Measurements from ENCODE around the gene SEC24B. TPM values are rescaled to one million over a fixed set of nuclear protein-coding genes. Genes with fewer than 3 reads are reported as not detected.
"Not testable (repeated sequence)": the region's sequence is repeated elsewhere in the genome, so short reads cannot be mapped to it uniquely, and the experiment has no call there.

The SEC24B gene
- total RNA-seq, 1 donor from 2014 or later: 32.1 TPM

DNA sequence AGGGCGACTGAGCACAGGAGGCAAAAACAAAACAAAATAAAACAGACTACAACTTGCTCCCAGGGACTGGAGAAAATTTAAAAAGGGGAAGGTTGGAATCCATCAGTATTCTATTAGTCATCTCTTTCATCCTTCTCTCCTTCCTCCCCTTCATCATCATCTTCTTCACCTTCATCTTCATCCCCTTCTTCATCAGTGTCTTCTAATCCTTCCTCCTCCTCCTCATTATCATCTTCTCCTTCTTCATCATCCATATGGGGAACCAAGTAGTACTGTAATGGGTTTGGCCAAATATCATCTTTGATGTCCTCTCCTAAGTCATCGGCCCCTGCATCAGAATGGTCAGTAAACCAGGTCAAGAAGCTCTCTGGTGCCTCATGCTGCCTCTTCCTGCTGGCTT lies 119.5 kb downstream of the SEC24B start:
- H3K9ac ChIP-seq: no peak overlapping the region
- no peak overlapping the region for H2AFZ ChIP-seq (replicated peaks)
- H4K20me1 ChIP-seq (ENCODE audit: low read depth): no peaks in the 10 kb centered on the region
- H3K9me3 ChIP-seq (ENCODE audit: low read depth): no peaks in the 10 kb centered on the region
- Mint-ChIP-seq H3K36me3 (peaks cover 13% of the 10 kb centered on the region), H3K4me3 (no peak overlapping the region), H3K27ac (no peak overlapping the region), H3K4me1 (peaks cover 3% of the 10 kb centered on the region), H3K9me3 (no peaks in the 10 kb centered on the region), H3K27me3 (ENCODE audit: insufficient read depth, low read depth) (no peaks in the 10 kb centered on the region)
- no peak for DNase-seq (ENCODE audit: low spot score)
- H3K27me3 ChIP-seq: no peaks in the 10 kb centered on the region
- H3K27ac ChIP-seq: no peak overlapping the region
- H3K4me2 ChIP-seq: no peak overlapping the region
- H3K36me3 ChIP-seq: no peaks in the 10 kb centered on the region
- H3F3A ChIP-seq (ENCODE audit: low read depth): no peaks in the 10 kb centered on the region
- no peak for TF ChIP-seq EZH2phosphoT487 (IDR thresholded peaks at IDR 0.05)
- TF ChIP-seq, protein P1, sequence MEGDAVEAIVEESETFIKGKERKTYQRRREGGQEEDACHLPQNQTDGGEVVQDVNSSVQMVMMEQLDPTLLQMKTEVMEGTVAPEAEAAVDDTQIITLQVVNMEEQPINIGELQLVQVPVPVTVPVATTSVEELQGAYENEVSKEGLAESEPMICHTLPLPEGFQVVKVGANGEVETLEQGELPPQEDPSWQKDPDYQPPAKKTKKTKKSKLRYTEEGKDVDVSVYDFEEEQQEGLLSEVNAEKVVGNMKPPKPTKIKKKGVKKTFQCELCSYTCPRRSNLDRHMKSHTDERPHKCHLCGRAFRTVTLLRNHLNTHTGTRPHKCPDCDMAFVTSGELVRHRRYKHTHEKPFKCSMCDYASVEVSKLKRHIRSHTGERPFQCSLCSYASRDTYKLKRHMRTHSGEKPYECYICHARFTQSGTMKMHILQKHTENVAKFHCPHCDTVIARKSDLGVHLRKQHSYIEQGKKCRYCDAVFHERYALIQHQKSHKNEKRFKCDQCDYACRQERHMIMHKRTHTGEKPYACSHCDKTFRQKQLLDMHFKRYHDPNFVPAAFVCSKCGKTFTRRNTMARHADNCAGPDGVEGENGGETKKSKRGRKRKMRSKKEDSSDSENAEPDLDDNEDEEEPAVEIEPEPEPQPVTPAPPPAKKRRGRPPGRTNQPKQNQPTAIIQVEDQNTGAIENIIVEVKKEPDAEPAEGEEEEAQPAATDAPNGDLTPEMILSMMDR (IDR thresholded peaks at IDR 0.05): no peak
- TF ChIP-seq EZH2 (IDR thresholded peaks at IDR 0.05): no peak
- H3K79me2 ChIP-seq (ENCODE audit: low read depth): no peaks in the 10 kb centered on the region
- no peaks in the 10 kb centered on the region for H3K4me1 ChIP-seq
- no peak overlapping the region for H3K4me3 ChIP-seq

DNA sequence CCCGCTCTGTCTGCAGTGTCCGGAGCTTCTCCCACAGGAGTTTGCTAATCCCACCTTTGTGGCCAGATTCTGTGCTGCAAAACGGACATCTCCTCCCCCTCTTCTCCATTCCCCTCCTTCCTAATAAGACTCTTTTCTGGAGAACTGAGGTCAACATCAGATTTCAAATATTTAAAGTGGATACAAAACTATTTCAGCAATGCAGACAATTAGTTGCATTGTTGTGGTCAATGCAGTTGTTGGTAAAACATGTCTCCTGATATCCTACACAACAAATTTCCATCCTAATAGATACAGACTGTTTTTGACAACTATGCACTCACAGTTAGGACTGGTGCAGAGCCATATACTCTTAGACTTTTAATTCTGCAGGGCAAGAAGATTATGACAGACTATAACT lies 121.4 kb downstream of the SEC24B start:
- Mint-ChIP-seq H3K27ac (no peak overlapping the region), H3K27me3 (ENCODE audit: insufficient read depth, low read depth) (peaks cover 2% of the 10 kb centered on the region), H3K4me1 (peaks cover 3% of the 10 kb centered on the region), H3K9me3 (no peaks in the 10 kb centered on the region), H3K4me3 (no peak overlapping the region), H3K36me3 (peaks cover 14% of the 10 kb centered on the region)
- Histone ChIP-seq H3K4me2 (no peak overlapping the region), H3K9ac (no peak overlapping the region), H3K9me3 (ENCODE audit: low read depth) (no peaks in the 10 kb centered on the region), H3K27me3 (peaks cover 9% of the 10 kb centered on the region), H3K36me3 (no peaks in the 10 kb centered on the region), H3K4me1 (peaks cover 9% of the 10 kb centered on the region), H3K27ac (no peak overlapping the region), H3K4me3 (no peak overlapping the region), H4K20me1 (ENCODE audit: low read depth) (no peaks in the 10 kb centered on the region), H3K79me2 (ENCODE audit: low read depth) (no peaks in the 10 kb centered on the region), H2AFZ (replicated peaks) (no peak overlapping the region), H3F3A (ENCODE audit: low read depth) (peaks cover 5% of the 10 kb centered on the region)
- DNase-seq (ENCODE audit: low spot score): no peak
- no peak for TF ChIP-seq EZH2 (IDR thresholded peaks at IDR 0.05)
- TF ChIP-seq EZH2phosphoT487 (IDR thresholded peaks at IDR 0.05): no peak
- TF ChIP-seq, protein P1 (IDR thresholded peaks at IDR 0.05): no peak

DNA sequence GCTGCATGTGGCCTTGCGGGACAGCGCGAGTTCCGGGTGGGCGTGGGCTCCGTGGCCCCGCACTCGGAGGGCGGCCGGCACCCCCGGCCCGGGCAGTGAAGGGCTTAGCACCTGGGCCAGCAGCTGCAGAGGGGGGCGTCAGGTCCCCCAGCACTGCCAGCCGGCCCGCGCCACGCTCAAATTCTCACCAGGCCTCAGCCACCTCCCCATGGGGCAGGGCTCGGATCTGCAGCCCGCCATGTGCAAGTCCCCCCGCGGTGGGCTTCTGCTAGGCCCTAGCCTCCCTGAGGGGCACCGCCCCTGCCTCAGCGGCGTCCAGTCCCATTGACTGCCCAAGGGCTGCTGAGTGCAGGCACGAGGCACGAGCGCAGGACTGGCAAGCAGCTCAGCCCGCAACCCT lies 123.8 kb downstream of the SEC24B start:
- Mint-ChIP-seq H3K36me3 (peaks cover 14% of the 10 kb centered on the region), H3K4me1 (peaks cover 19% of the 10 kb centered on the region), H3K27ac (no peak overlapping the region), H3K27me3 (ENCODE audit: insufficient read depth, low read depth) (peaks cover 5% of the 10 kb centered on the region), H3K4me3 (no peak overlapping the region), H3K9me3 (no peaks in the 10 kb centered on the region)
- peaks cover 20% of the 10 kb centered on the region for H3K4me1 ChIP-seq
- H3K4me2 ChIP-seq: no peak overlapping the region
- peaks cover 8% of the 10 kb centered on the region for H3K79me2 ChIP-seq (ENCODE audit: low read depth)
- no peak overlapping the region for H3K27ac ChIP-seq
- H3K27me3 ChIP-seq: peaks cover 9% of the 10 kb centered on the region
- no peak for DNase-seq (ENCODE audit: low spot score)
- no peak overlapping the region for H3K4me3 ChIP-seq
- no peak overlapping the region for H3K9ac ChIP-seq
- H4K20me1 ChIP-seq (ENCODE audit: low read depth): no peaks in the 10 kb centered on the region
- no peaks in the 10 kb centered on the region for H3K9me3 ChIP-seq (ENCODE audit: low read depth)
- no peak for TF ChIP-seq EZH2phosphoT487 (IDR thresholded peaks at IDR 0.05)
- TF ChIP-seq, protein P1 (IDR thresholded peaks at IDR 0.05): no peak
- TF ChIP-seq EZH2 (IDR thresholded peaks at IDR 0.05): no peak
- H3F3A ChIP-seq (ENCODE audit: low read depth): peaks cover 15% of the 10 kb centered on the region
- no peak overlapping the region for H2AFZ ChIP-seq (replicated peaks)
- no peaks in the 10 kb centered on the region for H3K36me3 ChIP-seq

DNA sequence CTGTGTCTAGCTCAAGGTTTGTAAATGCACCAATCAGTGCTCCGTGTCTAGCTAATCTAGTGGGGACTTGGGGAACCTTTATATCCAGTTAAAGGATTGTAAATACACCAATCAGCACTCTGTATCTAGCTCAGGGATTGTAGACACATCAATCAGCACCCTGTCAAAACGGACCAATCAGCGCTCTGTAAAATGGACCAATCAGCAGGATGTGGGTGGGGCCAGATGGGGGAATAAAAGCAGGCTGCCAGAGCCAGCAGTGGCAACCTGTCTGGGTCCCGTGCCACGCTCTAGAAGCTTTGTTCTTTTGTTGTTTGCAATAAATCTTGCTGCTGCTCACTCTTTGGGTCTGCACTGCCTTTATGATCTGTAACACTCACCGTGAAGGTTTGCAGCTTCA lies 124.5 kb downstream of the SEC24B start:
- H3K9me3 ChIP-seq (ENCODE audit: low read depth); H3K27ac ChIP-seq; H3K27me3 ChIP-seq; DNase-seq (ENCODE audit: low spot score); H2AFZ ChIP-seq (replicated peaks); H3K27me3 Mint-ChIP-seq (ENCODE audit: insufficient read depth, low read depth); H3K9me3 Mint-ChIP-seq; H3K36me3 ChIP-seq; H3K9ac ChIP-seq; H3K27ac Mint-ChIP-seq; H3K4me3 ChIP-seq; H3K4me2 ChIP-seq; H3K79me2 ChIP-seq (ENCODE audit: low read depth); H4K20me1 ChIP-seq (ENCODE audit: low read depth): not testable (repeated sequence)
- Mint-ChIP-seq H3K4me1 (peaks cover 25% of the 10 kb centered on the region), H3K4me3 (peak overlapping the region; percentile 64), H3K36me3 (peaks cover 14% of the 10 kb centered on the region)
- peaks cover 15% of the 10 kb centered on the region for H3F3A ChIP-seq (ENCODE audit: low read depth)
- peaks cover 27% of the 10 kb centered on the region for H3K4me1 ChIP-seq
